Measurements from ENCODE around the gene PRKAR2A.
"Not testable (repeated sequence)": the region's sequence is repeated elsewhere in the genome, so short reads cannot be mapped to it uniquely, and the experiment has no call there.

The PRKAR2A gene

GRCh38 chr3:48738926-48739616 lies 108.6 kb downstream of the PRKAR2A start:
- H3K4me3 ChIP-seq (ENCODE audit: low read length) = no peak overlapping the region
- no peak for TF ChIP-seq ZNF274 (IDR thresholded peaks at IDR 0.05; ENCODE audit: low read depth, low read length)

- no peak for TF ChIP-seq ZNF274 (IDR thresholded peaks at IDR 0.05; ENCODE audit: low read depth, low read length)
- H3K4me3 ChIP-seq (ENCODE audit: low read length) = no peak overlapping the region
Observed at GRCh38 chr3:48738144-48738536, 109.5 kb downstream of the PRKAR2A start.

- H3K4me3 ChIP-seq (ENCODE audit: low read length) = not testable (repeated sequence)
Observed at GRCh38 chr3:48735075-48735767, 112.5 kb downstream of the PRKAR2A start.

GRCh38 chr3:48734541-48734940 lies 113.1 kb downstream of the PRKAR2A start:
- not testable (repeated sequence) for H3K4me3 ChIP-seq (ENCODE audit: low read length)

- H3K4me3 ChIP-seq (ENCODE audit: low read length) = not testable (repeated sequence)
Observed at GRCh38 chr3:48733752-48734518, 113.7 kb downstream of the PRKAR2A start.

- no peak for TF ChIP-seq ZNF274 (IDR thresholded peaks at IDR 0.05; ENCODE audit: low read depth, low read length)
- no peak overlapping the region for H3K4me3 ChIP-seq (ENCODE audit: low read length)
Observed at GRCh38 chr3:48727511-48727910, 120.2 kb downstream of the PRKAR2A start.

GRCh38 chr3:48725185-48725855 lies 122.4 kb downstream of the PRKAR2A start:
- H3K4me3 ChIP-seq (ENCODE audit: low read length) = not testable (repeated sequence)

GRCh38 chr3:48723725-48724124 lies 123.9 kb downstream of the PRKAR2A start:
- no peak for TF ChIP-seq ZNF274 (IDR thresholded peaks at IDR 0.05; ENCODE audit: low read depth, low read length)
- H3K4me3 ChIP-seq (ENCODE audit: low read length) = no peak overlapping the region

- H3K4me3 ChIP-seq (ENCODE audit: low read length) = not testable (repeated sequence)
Observed at GRCh38 chr3:48723293-48723692, 124.4 kb downstream of the PRKAR2A start.

- no peak for TF ChIP-seq ZNF274 (IDR thresholded peaks at IDR 0.05; ENCODE audit: low read depth, low read length)
- peak within 1 kb of the TSS; percentile 80 for H3K4me3 ChIP-seq (ENCODE audit: low read length)
Observed at GRCh38 chr3:48716982-48717746, 130.5 kb downstream of the PRKAR2A start, which contains the start of gene IP6K2. Gene IP6K2, minus strand, starts transcription at chr3:48717221. Its CDS starts 21,930 bp downstream, at chr3:48695291.

- no peak for TF ChIP-seq ZNF274 (IDR thresholded peaks at IDR 0.05; ENCODE audit: low read depth, low read length)
- peak overlapping the region; percentile 80 for H3K4me3 ChIP-seq (ENCODE audit: low read length)
Observed at GRCh38 chr3:48716508-48716981, 131.1 kb downstream of the PRKAR2A start.

GRCh38 chr3:48715174-48715800 lies 132.4 kb downstream of the PRKAR2A start:
- H3K4me3 ChIP-seq (ENCODE audit: low read length) = peak overlapping the region; percentile 80

GRCh38 chr3:48711727-48712126 lies 135.9 kb downstream of the PRKAR2A start:
- no peak for TF ChIP-seq ZNF274 (IDR thresholded peaks at IDR 0.05; ENCODE audit: low read depth, low read length)

More at GRCh38 chr3:48715174-48715800, 132.4 kb downstream of the PRKAR2A start:
- no peak for TF ChIP-seq ZNF274 (IDR thresholded peaks at IDR 0.05; ENCODE audit: low read depth, low read length)

More at GRCh38 chr3:48711727-48712126, 135.9 kb downstream of the PRKAR2A start:
- H3K4me3 ChIP-seq (ENCODE audit: low read length) = no peak overlapping the region
